NT2/D1 (cell line): ENCODE results near the gene EXOC1L.

Source experiments
- SUZ12 ChIP-seq: IDR thresholded peaks from 2 replicates; pipeline ENCODE4 v1.6.1; 2011; ENCODE audit not compliant: insufficient read length, insufficient read depth; ENCODE audit errors: extremely low read depth
- YY1 ChIP-seq: IDR thresholded peaks from 2 replicates; pipeline ENCODE4 v1.6.1; 2011; ENCODE audit not compliant: insufficient read length, insufficient read depth
- ZNF274 ChIP-seq: IDR thresholded peaks from 2 replicates; pipeline ENCODE4 v1.6.1; 2011; ENCODE audit warnings: mild to moderate bottlenecking, low read depth, low read length

GRCh38 chr4:55874831-55875230 is 55.2 kb downstream of the EXOC1L start:
- TF ChIP-seq SUZ12 (no peak), YY1 (no peak), ZNF274 (no peak)
